ENCODE results near the gene ISX.

ISX gene

DNA sequence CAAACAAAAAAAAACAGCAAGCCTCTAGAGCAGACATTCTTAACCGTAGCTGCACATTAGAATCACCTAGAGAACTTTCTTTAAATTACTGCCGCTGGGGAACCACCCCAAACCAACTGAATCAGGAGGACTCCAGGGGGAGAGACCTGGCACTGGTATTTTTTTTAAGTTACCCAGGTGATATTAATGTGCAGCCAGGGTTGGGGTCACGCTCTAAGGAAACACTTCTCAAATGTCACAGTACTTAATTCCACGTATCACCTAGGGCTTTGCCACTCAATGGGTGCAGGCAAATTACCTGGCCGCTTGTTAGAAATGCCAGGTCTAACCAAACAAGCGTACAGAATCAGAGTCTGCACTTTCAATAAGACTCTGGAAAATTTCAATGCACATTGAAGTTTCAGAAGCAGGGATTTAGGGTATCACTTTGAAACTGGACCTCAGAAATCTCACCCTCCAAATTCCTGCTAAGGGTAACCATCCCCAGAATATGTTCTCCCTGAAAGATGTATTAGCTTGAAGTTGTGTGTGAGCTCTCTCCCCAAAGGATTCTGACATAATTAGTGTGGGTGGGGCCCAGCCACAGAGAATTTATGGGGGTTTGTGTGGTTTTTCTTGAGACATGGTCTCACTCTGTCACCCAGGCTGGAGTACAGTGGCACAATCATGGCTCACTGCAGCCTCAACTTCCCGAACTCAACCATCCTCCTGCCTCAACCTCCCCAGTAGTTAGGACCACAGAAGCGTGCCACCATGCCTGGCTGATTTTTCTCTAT lies 12.7 kb upstream of the ISX start:
- DNase-seq: no peak

DNA sequence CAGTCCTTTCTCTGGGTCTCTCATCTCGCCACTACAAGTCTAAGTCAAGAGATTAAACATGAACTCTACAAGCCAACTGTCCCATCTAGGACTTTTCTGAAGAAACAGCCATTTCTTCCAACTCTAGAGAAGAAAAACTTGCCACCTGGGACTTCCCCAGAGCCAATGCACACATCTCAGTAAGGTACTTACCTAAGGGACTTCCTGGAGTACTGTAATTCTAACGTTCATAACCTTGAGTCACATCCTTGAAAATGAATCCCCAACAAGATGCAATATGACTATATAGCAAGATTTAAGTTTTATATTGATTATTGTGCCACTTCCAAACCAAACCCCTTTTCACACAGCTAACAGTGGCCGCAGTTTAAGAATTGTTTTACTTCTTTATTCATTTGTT lies 11.9 kb upstream of the ISX start:
- DNase-seq: no peak

DNA sequence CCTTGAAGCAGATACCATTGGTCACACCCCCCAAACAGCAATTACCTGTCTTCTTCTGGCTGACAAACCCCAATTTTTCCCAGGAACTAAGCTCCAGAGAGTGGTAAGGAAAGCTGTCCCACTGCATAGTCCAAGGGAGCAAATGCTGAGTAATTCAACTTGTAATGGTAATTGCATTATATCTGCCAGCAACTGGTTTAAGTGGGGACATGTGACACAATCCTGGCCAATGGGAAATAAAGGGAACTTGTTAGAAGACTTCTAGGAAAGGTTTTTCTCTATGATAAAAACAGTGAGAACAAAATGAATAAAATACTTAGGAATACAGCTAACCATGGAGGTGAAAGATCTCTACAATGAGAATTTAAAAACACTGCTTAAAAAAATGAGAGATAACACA lies 9.5 kb upstream of the ISX start:
- no peak for DNase-seq

DNA sequence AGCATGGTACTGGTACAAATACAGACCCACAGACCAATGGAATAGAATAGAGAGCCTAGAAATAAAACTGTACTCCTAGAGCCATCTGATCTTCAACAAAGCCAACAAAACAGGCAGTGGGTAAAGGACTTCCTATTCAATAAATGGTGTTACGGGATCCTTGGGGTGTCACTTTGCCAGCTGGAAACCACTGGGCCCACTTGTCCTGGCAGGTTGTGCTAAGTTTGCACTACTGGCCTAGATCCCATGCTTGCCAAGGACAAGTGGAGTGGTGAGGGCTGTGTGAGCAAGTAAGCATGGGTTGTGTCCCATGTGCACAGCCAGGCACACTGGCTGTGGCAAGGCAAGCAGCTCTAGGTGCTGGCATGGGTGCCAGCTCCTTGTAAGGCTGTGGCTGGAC lies 8.8 kb upstream of the ISX start:
- no peak for DNase-seq

DNA sequence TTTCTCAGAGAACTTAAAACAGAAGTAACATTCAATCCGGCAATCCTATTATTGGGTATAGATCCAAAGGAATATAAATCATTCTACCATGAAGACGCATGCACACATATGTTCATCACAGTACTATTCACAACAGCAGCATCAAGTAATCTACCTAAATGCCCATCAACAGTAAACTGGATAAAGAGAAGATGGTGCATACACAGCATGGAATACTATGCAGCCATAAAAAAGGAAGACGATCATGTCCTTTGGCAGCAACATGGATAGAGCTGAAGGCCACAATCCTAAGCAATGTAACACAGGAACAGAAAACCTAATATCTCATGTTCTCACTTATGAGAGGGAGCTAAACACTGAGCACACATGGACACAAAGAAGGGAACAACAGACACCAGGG lies 6.3 kb upstream of the ISX start:
- no peak for DNase-seq

DNA sequence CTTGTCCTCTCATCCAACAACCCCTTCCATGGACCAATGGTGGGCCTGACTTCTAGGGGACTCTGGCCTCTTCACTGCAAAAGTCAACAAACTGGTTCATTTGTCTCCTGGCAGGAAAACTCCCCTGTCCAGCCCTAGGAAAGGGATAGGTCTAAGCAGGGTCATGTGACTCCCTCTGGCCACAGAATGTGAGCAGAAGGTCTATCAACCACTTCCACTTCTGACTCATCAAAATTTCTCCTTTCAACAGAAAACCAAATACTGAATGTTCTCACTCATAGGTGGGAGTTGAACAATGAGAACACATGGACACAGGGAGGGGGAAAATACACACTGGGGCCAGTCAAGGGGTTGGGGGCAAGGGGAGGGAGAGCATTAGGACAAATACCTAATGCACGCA lies 1.3 kb upstream of the ISX start:
- DNase-seq: no peak

DNA sequence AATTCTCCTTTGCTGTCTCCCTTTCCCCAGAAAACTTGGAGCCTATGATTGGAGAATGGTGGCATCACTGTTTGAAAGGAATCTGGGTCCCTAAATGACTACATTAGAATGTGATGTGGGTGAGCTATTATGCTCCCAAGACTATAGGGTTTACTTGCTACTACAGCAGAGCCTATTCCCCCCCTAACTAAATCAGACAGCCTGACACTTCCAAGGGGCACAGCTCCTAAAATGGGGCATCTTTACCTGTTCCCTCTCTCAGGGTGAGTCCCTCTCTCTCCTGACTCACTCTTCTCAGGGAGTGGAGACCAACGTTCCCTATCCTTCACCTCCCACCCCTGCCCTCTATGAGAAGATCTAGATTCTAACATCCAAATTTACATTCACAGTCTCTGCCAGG lies 775 bp upstream of the ISX start:
- DNase-seq: no peak

DNA sequence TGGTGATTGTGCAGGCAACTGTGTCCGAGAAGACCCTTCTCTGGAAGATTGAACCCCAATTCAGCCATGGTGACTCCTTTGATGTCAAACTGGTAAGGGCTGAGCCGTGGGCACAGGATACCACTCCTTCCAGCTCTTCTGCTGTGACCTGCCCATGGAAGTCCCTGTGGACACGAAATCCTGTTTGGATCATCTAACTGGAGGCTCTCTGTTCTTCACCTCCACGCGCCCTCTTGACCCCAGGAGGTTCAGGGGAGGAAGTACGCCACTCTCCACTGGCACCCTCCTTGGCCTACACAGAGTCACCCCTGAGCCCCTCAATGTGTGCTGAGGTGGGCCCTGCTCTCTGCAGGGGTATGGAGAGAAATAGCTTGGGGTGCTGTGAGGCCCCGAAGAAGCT lies 810 bp downstream of the ISX start:
- no peak for DNase-seq

DNA sequence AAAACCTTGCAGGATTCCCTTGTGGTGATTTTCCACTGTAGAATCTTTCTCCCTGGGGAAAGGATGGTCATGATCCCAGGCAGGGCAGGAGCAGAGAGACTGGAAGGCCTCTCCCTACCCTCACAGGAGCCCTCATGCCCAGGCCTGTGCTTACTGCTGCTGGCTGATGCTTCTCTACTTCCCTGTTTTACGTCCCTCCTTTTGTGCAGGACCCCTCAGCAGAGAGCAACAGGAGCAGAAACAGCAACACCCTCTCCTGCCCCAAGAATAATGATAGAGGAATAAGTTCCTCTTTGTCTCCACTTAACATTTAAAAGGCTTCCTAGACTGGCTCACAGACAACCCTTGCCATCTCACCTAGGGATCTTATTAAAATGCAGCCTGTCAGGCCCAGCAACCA lies 3.6 kb downstream of the ISX start:
- no peak for DNase-seq

DNA sequence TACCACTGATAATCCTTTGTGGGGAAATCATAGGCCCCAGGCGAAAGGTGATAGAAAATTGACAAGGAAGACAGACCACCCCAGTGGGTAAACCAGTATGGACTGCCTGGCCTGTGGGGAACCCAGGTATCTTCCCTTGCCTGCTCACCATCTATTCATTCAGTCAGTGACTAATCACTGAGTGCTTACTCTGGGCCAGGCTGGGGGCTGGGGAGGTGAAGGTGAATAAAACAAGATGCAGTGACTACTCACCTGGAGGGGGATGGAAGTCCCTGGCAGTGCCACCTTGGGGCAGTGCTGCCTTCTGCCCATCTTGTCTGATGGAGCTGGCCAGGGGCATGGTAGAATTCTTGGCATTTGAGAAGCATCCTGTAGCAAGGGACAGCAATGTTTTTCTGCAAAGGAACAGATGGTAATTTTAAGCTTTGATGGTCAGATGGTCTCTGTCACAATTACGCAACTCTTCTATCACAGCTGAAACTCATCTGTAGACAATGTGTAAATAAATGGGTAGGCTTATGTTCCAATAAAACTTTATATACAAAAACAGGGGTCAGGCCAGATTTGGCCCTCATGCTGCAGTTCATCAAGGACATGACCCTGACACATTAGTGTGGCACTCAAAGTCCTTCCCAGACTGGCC lies 4.6 kb downstream of the ISX start:
- DNase-seq: no peak

DNA sequence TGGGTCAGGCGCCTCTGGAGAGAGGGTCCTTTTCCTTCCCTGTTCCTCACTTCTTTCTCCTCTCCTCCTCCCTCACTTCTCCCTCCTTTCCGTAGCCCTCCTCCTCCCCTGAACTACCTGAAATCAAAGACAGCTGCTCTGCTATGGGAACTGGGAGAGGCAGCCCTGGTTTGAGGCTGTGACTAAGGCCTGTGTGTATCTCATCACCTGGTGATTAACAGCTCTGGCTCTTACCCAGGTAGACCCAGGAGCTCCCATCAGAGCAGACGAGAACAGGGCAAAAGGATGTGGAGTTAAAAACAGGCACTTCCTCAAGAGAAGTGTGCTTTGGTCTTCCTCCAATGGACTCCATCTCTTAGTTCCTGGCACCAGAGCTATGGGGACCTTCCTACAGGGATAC lies 5.8 kb downstream of the ISX start:
- no peak for DNase-seq

DNA sequence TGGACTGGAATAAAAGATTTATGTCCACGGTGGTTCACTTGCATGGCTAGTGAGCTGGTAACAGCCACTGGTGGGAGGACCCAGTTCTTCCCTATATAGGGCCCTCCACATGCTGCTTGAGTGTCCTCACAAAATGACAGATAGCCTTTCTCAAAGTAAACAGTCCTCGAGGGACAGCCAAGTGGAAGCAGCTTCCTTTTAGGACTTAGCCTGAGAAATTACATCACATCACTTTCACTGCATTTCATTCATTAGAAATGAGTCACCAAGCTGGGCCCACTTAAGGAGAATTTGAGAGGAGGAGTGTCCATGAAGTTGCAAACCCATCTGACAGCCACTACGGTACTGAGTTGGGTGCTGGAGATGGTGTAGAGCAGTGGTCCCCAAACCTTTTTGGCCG lies 7.0 kb downstream of the ISX start:
- no peak for DNase-seq

DNA sequence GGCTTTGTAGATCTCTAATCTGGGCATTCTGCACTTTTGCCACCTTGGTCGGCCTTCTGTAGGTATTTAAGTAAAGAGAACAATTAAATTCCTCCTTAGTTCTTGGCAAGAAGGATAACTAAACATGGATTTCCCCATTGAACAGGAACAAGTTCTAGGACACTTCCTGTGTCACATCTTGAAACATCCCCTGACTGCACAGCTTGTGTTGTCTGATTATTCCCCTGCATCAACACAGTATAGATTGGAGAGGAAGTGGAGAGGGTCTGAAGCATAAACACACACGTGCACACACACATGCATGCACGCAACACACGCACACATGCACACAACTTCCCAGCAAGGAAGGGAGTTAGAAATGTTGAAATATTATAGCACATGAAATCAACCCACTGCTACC lies 8.6 kb downstream of the ISX start:
- no peak for DNase-seq

DNA sequence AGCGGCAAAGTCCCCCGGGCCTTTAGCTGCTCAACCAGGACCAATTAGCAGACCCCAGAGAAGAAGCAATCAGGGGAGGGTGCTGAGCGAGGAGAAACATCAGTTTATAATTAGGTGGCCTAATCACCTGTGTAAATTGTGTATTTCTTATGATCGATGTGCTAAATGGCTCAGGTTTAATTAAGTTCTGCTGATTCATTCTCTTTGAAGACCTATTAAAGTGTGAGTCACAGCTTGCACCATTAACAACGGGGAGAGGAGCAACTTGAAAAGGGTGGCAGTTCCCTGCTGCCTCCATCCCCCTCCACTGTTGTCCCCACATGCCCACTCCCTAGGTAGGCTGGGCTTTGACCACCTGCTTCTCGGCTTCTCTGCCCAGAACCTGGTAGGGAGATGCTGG lies 10.7 kb downstream of the ISX start:
- no peak for DNase-seq

DNA sequence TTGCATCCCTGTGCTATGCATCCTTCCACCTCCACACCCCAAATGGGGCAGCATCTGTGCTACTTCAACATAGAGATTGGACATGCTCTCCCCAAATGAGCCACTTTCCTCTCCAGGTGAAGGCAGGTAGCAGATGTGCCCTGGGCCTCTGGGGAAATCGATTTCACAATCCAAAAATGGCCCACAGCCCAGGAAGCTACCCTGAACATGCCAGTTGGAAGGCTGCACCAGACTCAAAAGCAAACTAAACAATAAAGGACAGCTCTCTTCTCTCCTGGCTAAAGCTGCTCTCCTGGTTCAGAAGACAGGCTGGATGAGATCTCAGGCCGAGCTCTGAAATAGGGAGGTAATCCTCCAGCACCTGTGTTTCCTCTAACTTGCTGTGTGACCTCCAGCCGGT lies 19.7 kb downstream of the ISX start:
- DNase-seq: no peak

DNA sequence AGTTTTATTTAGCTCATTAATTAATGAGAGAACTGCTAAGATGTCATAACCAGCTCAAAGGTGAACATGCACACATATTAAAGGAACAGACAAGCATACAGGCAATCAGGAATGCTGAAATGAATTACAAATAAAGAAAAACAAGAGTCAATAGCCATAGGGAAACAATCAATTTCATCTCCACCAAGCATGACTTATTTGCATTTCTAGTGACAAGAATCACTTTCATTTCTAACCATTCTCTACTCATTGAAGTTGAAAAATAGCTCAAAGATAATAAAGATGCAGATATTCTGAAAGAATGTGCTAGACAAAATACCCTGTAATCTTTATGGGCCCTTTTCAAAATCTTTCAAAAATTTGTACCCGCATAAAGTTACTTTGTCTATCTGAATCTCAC lies 23.2 kb downstream of the ISX start:
- DNase-seq: no peak

DNA sequence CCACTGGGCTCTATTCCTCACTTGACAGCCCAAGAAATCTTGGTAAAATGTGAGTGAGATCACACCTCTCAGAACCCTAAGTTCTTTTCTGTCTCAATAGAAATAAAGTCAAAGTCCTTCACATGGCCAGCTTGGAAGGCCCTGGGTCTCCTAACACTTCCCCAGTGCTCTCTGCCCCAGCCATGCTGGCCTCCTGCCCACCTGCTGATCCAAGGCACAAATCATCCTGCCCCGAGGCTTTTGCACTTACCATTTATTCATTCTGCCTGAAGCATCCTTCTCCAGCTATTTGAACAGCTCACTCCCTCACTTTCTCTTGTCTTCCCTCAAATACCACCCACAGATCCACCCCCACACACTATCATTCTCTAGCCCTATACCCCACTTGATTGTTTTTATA lies 26.4 kb downstream of the ISX start:
- no peak for DNase-seq

DNA sequence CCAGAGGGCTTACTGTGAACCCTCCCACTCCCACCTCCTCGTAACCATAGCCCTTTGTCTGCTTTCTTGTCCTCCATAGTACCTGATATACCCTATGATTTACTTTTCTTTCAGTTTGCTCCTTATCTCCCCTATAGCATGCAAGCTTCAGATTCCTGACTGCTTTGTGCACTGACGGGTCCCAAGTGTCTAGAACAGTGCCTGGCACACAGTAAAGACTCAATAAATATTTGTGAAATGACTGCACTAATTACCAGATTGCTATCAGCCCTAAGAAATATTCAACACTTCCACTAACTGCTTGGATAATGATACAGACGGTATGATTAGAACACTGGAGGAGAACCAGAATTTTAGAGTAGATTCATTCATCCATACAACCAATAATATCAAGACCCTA lies 33.0 kb downstream of the ISX start:
- DNase-seq: no peak

DNA sequence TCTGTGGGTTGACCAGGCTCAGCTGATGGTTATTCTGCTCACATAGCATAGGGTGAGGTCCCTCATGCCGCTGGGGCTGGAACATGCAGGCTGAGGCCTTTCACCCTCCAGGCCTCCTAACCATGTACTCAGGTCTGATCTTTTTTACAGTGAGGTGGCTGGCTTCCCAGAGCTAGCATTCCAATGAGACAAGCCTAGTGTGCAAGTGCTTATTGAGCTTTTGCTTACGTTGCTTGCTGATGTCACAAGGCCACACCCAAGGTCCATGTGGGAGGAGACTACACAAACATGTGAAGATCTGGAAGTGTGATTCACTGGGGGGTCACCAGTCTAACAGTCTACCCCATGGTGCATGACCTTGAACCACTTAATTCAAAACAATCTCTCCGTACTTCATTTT lies 33.9 kb downstream of the ISX start:
- no peak for DNase-seq

DNA sequence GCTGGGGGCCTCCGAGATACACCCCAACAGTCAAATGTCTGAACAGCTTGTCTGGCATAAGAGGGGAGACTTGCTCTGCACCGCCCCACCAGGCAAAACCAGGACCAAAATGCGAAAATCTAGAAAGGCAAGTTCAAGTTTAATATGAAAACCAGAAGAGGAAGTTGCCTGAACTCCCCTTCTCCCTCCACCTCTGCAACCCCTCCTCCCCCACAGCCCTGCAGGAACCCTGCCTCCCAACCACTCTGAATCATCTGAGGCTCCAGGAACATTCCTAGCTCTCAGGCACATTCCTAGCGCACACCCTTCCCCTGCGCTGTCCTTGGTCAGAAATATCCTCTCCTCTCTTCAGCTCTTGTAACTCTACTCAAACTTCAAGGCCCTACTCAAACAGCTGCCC lies 36.7 kb downstream of the ISX start:
- DNase-seq: no peak

DNA sequence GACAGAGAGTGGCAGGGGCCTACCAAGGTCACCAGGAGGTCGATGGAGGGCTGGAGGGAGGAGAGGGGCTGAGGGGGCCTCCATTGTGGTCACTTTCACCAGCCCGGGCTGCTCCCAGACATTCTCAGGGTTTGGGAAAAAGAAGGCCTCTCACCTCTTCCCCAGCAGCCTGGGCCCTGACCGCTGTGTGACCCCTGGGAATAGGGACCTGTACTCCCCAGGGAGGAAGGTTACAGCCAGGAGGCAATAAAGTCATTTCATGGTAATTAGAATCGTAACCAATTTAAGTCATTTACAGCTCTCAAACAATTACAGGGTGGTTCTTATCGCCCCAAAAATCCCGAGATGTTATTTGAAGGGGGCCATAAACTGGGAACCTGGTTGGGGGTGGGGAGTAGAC lies 37.8 kb downstream of the ISX start:
- no peak for DNase-seq

DNA sequence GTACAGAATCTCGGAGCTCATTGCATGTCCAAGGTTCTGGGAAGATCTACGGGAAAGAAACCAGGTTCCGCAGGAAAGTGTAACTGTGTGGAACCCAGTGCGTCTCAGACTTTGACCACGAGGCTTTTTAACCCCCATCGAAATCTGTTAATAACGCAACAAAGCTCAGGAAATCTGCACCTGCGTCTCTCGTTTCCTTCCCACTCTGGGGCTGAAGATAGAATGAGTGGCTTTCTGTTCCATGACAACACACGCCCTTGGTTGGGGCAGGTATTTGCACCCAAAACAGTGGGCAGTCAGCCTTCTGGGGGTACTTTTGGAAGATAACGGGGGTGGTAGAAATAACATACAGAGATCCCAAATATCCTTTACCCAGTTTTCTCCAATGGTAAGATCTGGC lies 38.5 kb downstream of the ISX start:
- no peak for DNase-seq

DNA sequence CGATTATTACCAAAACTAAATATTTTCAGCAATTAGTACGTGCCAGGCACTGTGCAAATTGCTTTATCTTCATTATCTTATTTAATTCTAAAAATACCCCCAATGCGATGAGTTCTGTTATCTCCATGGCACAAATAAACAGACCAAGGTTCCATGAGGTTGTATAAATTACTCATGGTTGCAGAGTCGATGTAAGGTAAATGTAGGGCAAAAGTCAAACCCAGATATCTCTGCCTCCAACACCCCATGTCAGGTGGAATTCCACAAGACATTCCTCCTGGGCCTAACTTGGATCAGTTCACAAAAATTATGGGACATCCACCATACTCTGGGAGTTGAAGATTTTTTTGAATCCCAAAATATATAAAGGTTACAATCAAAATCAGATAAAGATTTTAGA lies 43.7 kb downstream of the ISX start:
- no peak for DNase-seq

DNA sequence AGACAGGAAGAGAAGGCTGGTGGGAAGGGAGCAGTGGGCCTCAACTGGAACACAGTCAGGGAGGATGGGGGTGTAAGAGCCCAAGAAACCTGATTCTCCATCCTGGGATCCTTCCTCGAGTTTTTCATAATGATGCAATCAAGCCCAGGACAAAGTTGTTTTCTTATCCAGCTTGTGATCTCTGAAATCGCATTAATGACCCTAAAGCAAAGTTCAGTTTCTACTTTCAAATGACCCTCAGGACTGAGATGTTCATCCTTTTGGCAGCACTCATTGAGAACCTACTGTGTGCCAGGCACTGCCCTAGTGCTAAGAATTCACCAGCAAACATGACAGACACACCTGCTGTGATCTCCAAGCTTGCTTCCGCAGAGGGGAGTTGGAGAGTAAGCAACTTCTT lies 45.3 kb downstream of the ISX start:
- no peak for DNase-seq

DNA sequence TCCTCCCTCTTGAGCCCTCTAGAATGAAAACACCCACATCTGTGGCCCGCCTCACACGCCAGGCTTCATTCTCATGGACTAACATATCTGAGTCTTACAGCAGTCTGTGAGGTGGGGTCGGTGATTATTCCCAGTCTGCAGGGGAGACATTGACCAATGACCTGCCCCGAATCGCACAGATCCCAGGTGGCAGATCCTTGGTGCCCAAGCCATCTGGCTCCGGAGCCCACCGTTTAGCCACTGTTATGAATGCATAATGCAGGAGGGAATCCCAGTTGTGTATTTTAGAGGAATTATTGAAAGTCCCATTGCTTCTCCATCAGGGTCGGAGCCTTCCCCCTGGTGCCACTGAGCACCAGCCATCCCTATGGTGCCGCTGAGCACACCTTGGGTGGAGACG lies 47.4 kb downstream of the ISX start:
- no peak for DNase-seq
